GM12874 (cell line): ENCODE measurements around the gene IFI6.
A peak's percentile ranks its signal among the peaks of the same experiment; 100 is the strongest.

ENCODE experiments used
- TF ChIP-seq, protein P1 (sequence below): IDR thresholded peaks from 2 replicates; pipeline ENCODE4 v1.5.1; 2011; ENCODE audit warnings: low read depth, mild to moderate bottlenecking, control low read depth, low read length, moderate library complexity; ENCODE audit not compliant: insufficient read depth

IFI6 gene

DNA sequence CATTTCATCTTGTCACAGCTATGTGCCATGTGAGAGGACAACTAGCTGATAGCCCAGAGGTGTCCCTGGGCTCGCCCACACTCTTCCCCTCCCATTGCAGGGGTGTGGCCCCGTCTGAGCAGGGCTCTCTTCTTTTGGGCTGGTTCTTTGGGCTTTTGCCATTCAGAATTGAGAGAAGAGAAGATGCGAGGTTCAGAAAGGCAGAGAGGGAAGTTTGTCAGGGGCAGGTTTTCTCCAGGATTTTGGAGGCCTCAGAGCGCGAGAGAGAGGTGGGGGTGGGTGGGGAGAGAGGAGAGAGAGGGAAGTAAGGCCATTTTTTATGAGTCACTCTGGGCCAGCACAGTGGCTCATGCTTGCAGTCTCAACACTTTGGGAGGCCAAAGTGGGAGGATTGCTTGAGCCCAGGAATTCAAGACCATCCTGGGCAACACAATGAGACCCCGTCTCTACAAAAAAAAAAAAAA lies 5.2 kb downstream of the IFI6 start:
- TF ChIP-seq, protein P1, sequence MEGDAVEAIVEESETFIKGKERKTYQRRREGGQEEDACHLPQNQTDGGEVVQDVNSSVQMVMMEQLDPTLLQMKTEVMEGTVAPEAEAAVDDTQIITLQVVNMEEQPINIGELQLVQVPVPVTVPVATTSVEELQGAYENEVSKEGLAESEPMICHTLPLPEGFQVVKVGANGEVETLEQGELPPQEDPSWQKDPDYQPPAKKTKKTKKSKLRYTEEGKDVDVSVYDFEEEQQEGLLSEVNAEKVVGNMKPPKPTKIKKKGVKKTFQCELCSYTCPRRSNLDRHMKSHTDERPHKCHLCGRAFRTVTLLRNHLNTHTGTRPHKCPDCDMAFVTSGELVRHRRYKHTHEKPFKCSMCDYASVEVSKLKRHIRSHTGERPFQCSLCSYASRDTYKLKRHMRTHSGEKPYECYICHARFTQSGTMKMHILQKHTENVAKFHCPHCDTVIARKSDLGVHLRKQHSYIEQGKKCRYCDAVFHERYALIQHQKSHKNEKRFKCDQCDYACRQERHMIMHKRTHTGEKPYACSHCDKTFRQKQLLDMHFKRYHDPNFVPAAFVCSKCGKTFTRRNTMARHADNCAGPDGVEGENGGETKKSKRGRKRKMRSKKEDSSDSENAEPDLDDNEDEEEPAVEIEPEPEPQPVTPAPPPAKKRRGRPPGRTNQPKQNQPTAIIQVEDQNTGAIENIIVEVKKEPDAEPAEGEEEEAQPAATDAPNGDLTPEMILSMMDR: no peak

GRCh38 chr1:27666294-27666693 lies 5.7 kb downstream of the IFI6 start:
- TF ChIP-seq, protein P1: no peak

GRCh38 chr1:27665016-27665651 lies 6.9 kb downstream of the IFI6 start:
- TF ChIP-seq, protein P1: no peak

GRCh38 chr1:27664291-27664690 lies 7.7 kb downstream of the IFI6 start:
- TF ChIP-seq, protein P1: no peak

GRCh38 chr1:27662707-27663393 lies 9.1 kb downstream of the IFI6 start:
- TF ChIP-seq, protein P1: peak; percentile 71

DNA sequence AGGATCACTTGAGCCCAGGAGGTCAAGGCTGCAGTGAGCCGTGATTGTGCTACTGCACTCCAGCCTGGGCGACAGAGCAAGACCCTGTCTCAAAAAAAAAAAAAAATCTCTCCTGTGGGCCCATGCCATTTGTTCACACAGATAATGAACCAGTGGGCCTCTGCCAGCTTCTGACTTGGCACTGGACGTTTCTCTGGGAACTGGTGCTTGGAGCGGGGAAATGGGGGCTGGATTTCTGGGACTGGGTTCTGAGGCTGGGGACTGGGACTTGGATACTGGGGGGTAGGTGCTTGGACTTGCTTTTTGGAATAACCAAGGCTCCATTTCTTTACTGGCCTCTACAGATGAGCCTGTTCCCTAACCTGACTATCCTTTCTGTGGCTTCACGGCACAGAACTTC lies 9.7 kb downstream of the IFI6 start:
- TF ChIP-seq, protein P1: no peak

GRCh38 chr1:27661412-27662075 lies 10.4 kb downstream of the IFI6 start:
- TF ChIP-seq, protein P1: no peak
